H1 (cell line): ENCODE data around the gene XAB2. TPM values are rescaled to one million over a fixed set of nuclear protein-coding genes. Genes with fewer than 3 reads are reported as not detected.

Experiments
- CTCF ChIA-PET: fragments of 300-600 bp; sonication (Branson Sonifier 250); formaldehyde crosslinking; loops from one replicate; lab custom pipeline; 2021; ENCODE audit not compliant: partially characterized antibody; lab: Charles Lee
- POLR2A ChIA-PET: fragments of 300-600 bp; sonication (Branson Sonifier 250); formaldehyde crosslinking; loops from one replicate; lab custom pipeline; 2021; ENCODE audit warnings: inconsistent platforms; ENCODE audit not compliant: partially characterized antibody; lab: Charles Lee
- DNase-seq, 2 experiments: peaks; one replicate each; pipeline versions ENCODE4 v3.0.0 to v3.0.0-alpha.2; 2010 to 2022; ENCODE audit warnings: low spot score in 2 of 2, low read depth in 1 of 2, mixed read lengths in 1 of 2
- FAIRE-seq: peaks from 2 replicates; lab custom pipeline; 2011; peaks lifted over from hg19 to GRCh38; lab: Jason Lieb, UNC
- H2AFZ ChIP-seq: 2 replicates; pipeline ENCODE4 v1.8.1; 2012; ENCODE audit warnings: low read length, inconsistent platforms
- H2AK5ac ChIP-seq: 2 replicates; pipeline ENCODE4 v1.6.1; 2013; ENCODE audit warnings: low read depth, low read length
- H2BK120ac ChIP-seq: replicated peaks from 2 replicates; pipeline ENCODE3; 2013; ENCODE audit warnings: low read depth, low read length, inconsistent platforms
- H2BK12ac ChIP-seq: 2 replicates; pipeline ENCODE4 v1.6.1; 2013; ENCODE audit warnings: low read depth, low read length
- H2BK15ac ChIP-seq: 2 replicates; pipeline ENCODE4 v1.6.1; 2013; ENCODE audit warnings: low read length
- H2BK20ac ChIP-seq: 2 replicates; pipeline ENCODE4 v1.6.1; 2013; ENCODE audit warnings: low read length
- H2BK5ac ChIP-seq: 2 replicates; pipeline ENCODE4 v1.6.1; 2013; ENCODE audit warnings: low read depth, low read length
- H3K14ac ChIP-seq: 2 replicates; pipeline ENCODE4 v1.6.1; 2013; ENCODE audit warnings: inconsistent platforms; ENCODE audit not compliant: insufficient read length
- H3K18ac ChIP-seq: 2 replicates; pipeline ENCODE4 v1.6.1; 2013; ENCODE audit warnings: low read length; ENCODE audit errors: extremely low read depth
- H3K23ac ChIP-seq: 2 replicates; pipeline ENCODE4 v1.6.1; 2013; ENCODE audit warnings: inconsistent platforms; ENCODE audit not compliant: insufficient read length
- H3K23me2 ChIP-seq: 2 replicates; pipeline ENCODE4 v1.6.1; 2013; ENCODE audit warnings: low read depth, low read length
- H3K27ac ChIP-seq: 2 replicates; pipeline ENCODE4 v1.6.1; 2011; ENCODE audit warnings: low read depth, low read length, inconsistent platforms
- H3K27me3 ChIP-seq, 4 experiments: replicated peaks in 1 of 4; 1 replicate in 1 of 4; 2 replicates in 3 of 4; pipeline versions ENCODE4 v1.6.1 to v1.8.1; 2011 to 2013; ENCODE audit warnings: low read length in 3 of 4, mild to moderate bottlenecking in 3 of 4, inconsistent platforms in 2 of 4, mixed read lengths in 2 of 4, moderate library complexity in 1 of 4; ENCODE audit not compliant: control insufficient read depth in 3 of 4, insufficient read depth in 3 of 4; ENCODE audit errors: extremely low read depth in 1 of 4
- H3K36me3 ChIP-seq, 4 experiments: 2 replicates each; pipeline versions ENCODE4 v1.6.1 to v1.8.1; 2011 to 2013; ENCODE audit warnings: mild to moderate bottlenecking in 4 of 4, low read length in 3 of 4, moderate library complexity in 2 of 4, control low read depth in 1 of 4, inconsistent platforms in 1 of 4; ENCODE audit not compliant: insufficient read depth in 4 of 4, control insufficient read depth in 2 of 4
- H3K4ac ChIP-seq: replicated peaks from 2 replicates; pipeline ENCODE3; 2013; ENCODE audit warnings: low read length, low read depth, mixed read lengths, inconsistent platforms; ENCODE audit not compliant: insufficient read length
- H3K4me1 ChIP-seq, 4 experiments: replicated peaks in 1 of 4; 1 replicate in 1 of 4; 2 replicates in 3 of 4; pipeline versions ENCODE4 v1.6.1 to v1.8.1; 2011 to 2013; ENCODE audit warnings: low read length in 3 of 4, inconsistent platforms in 2 of 4, mixed read lengths in 1 of 4; ENCODE audit not compliant: insufficient read depth in 4 of 4, control insufficient read depth in 3 of 4
- H3K4me2 ChIP-seq, 2 experiments: 2 replicates each; pipeline versions ENCODE4 v1.6.1 to v1.8.1; 2011 to 2013; ENCODE audit warnings: low read depth in 2 of 2, low read length in 2 of 2, control low read depth in 1 of 2, inconsistent platforms in 1 of 2, mild to moderate bottlenecking in 1 of 2; ENCODE audit not compliant: insufficient read depth in 1 of 2
- H3K4me3 ChIP-seq, 4 experiments: fragments of 200-600, 300-600 bp in 1 of 4; sonication (generic), shearing (Covaris generic), sonication (Bioruptor Twin) in 1 of 4; 2 replicates each; pipeline versions ENCODE4 v1.5.1 to v1.8.1; 2011 to 2016; ENCODE audit warnings: low read length in 4 of 4, low read depth in 3 of 4, control low read depth in 2 of 4, inconsistent platforms in 2 of 4, mild to moderate bottlenecking in 2 of 4, mixed read lengths in 1 of 4, moderate library complexity in 1 of 4; ENCODE audit not compliant: insufficient read depth in 2 of 4; ENCODE audit errors: extremely low read depth in 1 of 4
- H3K56ac ChIP-seq: replicated peaks from 2 replicates; pipeline ENCODE3; 2013; ENCODE audit warnings: low read depth, mild to moderate bottlenecking, mixed read lengths, low read length, inconsistent platforms; ENCODE audit not compliant: insufficient read length
- H3K79me1 ChIP-seq: 2 replicates; pipeline ENCODE4 v1.6.1; 2013; ENCODE audit warnings: low read depth, low read length, control low read depth
- H3K79me2 ChIP-seq, 2 experiments: 2 replicates each; pipeline versions ENCODE4 v1.6.1 to v1.8.1; 2012 to 2013; ENCODE audit warnings: low read length in 2 of 2, mild to moderate bottlenecking in 2 of 2, inconsistent platforms in 1 of 2; ENCODE audit not compliant: insufficient read depth in 2 of 2, control insufficient read depth in 1 of 2
- H3K9ac ChIP-seq, 4 experiments: replicated peaks in 1 of 4; 1 replicate in 1 of 4; 2 replicates in 3 of 4; pipeline versions ENCODE4 v1.6.1 to v1.8.1; 2011 to 2013; ENCODE audit warnings: low read depth in 3 of 4, low read length in 3 of 4, control low read depth in 2 of 4, mild to moderate bottlenecking in 2 of 4, moderate library complexity in 2 of 4, inconsistent platforms in 1 of 4; ENCODE audit errors: extremely low read depth in 1 of 4
- H3K9me3 ChIP-seq, 2 experiments: 2 replicates each; pipeline versions ENCODE4 v1.6.1 to v1.8.1; 2012 to 2013; ENCODE audit warnings: mild to moderate bottlenecking in 2 of 2, moderate library complexity in 2 of 2, control low read depth in 1 of 2, inconsistent platforms in 1 of 2, low read depth in 1 of 2, low read length in 1 of 2, mixed read lengths in 1 of 2; ENCODE audit not compliant: insufficient read depth in 2 of 2
- H4K20me1 ChIP-seq, 2 experiments: replicated peaks in 1 of 2; 2 replicates each; pipeline versions ENCODE3 to v1.8.1; 2011 to 2013; ENCODE audit warnings: inconsistent platforms in 2 of 2, low read length in 2 of 2, mild to moderate bottlenecking in 1 of 2; ENCODE audit not compliant: insufficient read depth in 2 of 2, control insufficient read depth in 1 of 2
- H4K5ac ChIP-seq: 2 replicates; pipeline ENCODE4 v1.6.1; 2013; ENCODE audit warnings: low read length, low read depth, mixed read lengths, inconsistent platforms; ENCODE audit not compliant: insufficient read length
- H4K8ac ChIP-seq: 2 replicates; pipeline ENCODE4 v1.8.0; 2013; ENCODE audit warnings: mild to moderate bottlenecking, moderate library complexity, low read length, inconsistent platforms; ENCODE audit not compliant: insufficient read depth; ENCODE audit errors: extremely low read depth
- H4K91ac ChIP-seq: replicated peaks from 2 replicates; pipeline ENCODE3; 2013; ENCODE audit warnings: low read length, mixed read lengths, inconsistent platforms; ENCODE audit not compliant: insufficient read length
- BRCA1 ChIP-seq: IDR thresholded peaks from 2 replicates; pipeline ENCODE4 v1.6.1; 2012; ENCODE audit warnings: low read depth, low read length, improper control_type of control experiment
- GABPA ChIP-seq: IDR thresholded peaks from 2 replicates; pipeline ENCODE4 v1.6.1; 2011; ENCODE audit warnings: mild to moderate bottlenecking, low read length, moderate library complexity, borderline replicate concordance; ENCODE audit not compliant: insufficient read depth
- SAP30 ChIP-seq: fragments of 300-600 bp; sonication (generic); IDR thresholded peaks from 2 replicates; pipeline ENCODE4 v1.7.1; 2012; ENCODE audit warnings: low read length, moderate library complexity, mild to moderate bottlenecking, inconsistent platforms; ENCODE audit not compliant: insufficient read depth, insufficient replicate concordance
- WGBS, 2 experiments: shearing (Covaris generic) in 1 of 2; methylation state at CpG; one replicate each; pipeline versions ENCODE4 v1.1.6 to v1.1.7; 2013 to 2015; ENCODE audit warnings: low lambda C conversion rate in 2 of 2, mixed read lengths in 2 of 2, inconsistent platforms in 1 of 2, low coverage in 1 of 2, missing lambda C conversion rate in 1 of 2; ENCODE audit not compliant: insufficient replicate concordance in 2 of 2, insufficient coverage in 1 of 2, insufficient read length in 1 of 2; ENCODE audit errors: extremely low coverage in 1 of 2, missing lambda C conversion rate in 1 of 2; 5-methylcytosine and 5-hydroxymethylcytosine counted together
- polyA plus RNA-seq, 7 experiments: library from polyadenylated mRNA; depleted of rRNA in 3 of 7; stranded (reverse) in 5 of 7; unstranded in 2 of 7; fragments of >200 nt in 5 of 7; fragments of 200-250 nt in 2 of 7; gene quantifications; 1 replicate in 5 of 7; 2 replicates in 1 of 7; 4 replicates in 1 of 7; pipeline versions ENCODE4 v1.2.1 to v1.2.3, GENCODE V29; 2011 to 2013; ENCODE audit warnings: missing spikeins in 2 of 7, mixed read lengths in 2 of 7
- total RNA-seq: library from RNA; stranded (reverse); fragmentation: NEBNext Ultra II Directional; extraction: Animal tissue kit (Norgen Biotek cat#: 25700); gene quantifications from 2 replicates; pipeline ENCODE4 v1.2.1, GENCODE V29; 2021
- TF ChIP-seq, protein P1 (sequence below): IDR thresholded peaks from 2 replicates; pipeline ENCODE4 v1.6.1; 2012; ENCODE audit warnings: low read length, inconsistent platforms

The XAB2 gene
- total and polyA plus RNA-seq, 2 of the 8 experiments (the other 6 are each of a cell fraction or from before 2014, with no cell fraction given) = 48.2 to 49.4 TPM

DNA sequence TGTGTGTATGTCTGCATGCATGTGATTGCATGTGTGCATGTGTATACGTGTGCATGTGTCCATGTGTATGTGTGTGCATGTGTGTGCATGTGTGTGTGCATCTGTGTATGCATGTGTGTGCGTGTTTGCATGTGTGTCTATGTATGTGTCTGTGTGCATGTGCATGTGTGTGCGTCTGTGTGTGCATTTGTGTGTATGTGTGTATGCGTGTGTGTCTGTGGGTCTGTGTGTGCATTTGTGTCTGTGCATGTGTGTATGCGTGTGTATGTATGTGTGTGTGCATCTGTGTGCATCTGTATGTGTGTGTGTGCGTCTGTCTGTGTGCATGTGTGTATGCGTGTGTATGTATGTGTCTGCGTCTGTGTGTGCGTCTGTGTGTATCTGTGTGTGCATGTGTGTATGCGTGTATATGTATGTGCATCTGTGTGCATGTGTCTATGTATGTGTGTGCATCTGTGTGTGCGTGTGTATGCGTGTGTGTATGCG is 10.6 kb upstream of the XAB2 start:
- DNase-seq (no peak), FAIRE-seq (no peak)
- Histone ChIP-seq H3K79me1 (no peaks in the 10 kb centered on the region; the same call in 1 of the 2 replicates), H2AK5ac (peak overlapping the region; percentile 77), H3K4me2 (no peak overlapping the region), H4K91ac (peak overlapping the region; percentile 65), H3K79me2 (peaks cover 0 to 3% of the 10 kb centered on the region in 2 experiments; a peak in 1 of 4 replicates), H3K27me3 (peaks cover 3 to 17% (median 14%) of the 10 kb centered on the region in 4 experiments), H3K14ac (no peak overlapping the region), H3K4me1 (peaks cover 0 to 10% (median under 1%) of the 10 kb centered on the region in 4 experiments; a peak in 3 of 7 replicates), H4K20me1 (peaks cover 0 to 15% of the 10 kb centered on the region in 2 experiments), H3K4ac (peak overlapping the region; percentile 69), H2BK20ac (no peak overlapping the region), H4K8ac (no peak overlapping the region), H4K5ac (no peak overlapping the region), H3K18ac (no peak overlapping the region), H3K23ac (no peak overlapping the region), H2BK5ac (no peak overlapping the region), H3K4me3 (no peak overlapping the region), H2AFZ (no peak overlapping the region), H3K36me3 (peaks cover 0 to 6% (median 0%) of the 10 kb centered on the region in 4 experiments; a peak in 2 of 8 replicates), H3K9me3 (no peaks in the 10 kb centered on the region; a peak in 1 of 4 replicates), H2BK15ac (no peak overlapping the region; the same call in 1 of the 2 replicates), H3K27ac (no peak overlapping the region), H3K56ac (no peak overlapping the region), H3K23me2 (peaks cover 5% of the 10 kb centered on the region; the same call in 1 of the 2 replicates), H3K9ac (no peak overlapping the region), H2BK120ac (no peak overlapping the region), H2BK12ac (peak overlapping the region; percentile 19; the same call in 1 of the 2 replicates)
- TF ChIP-seq BRCA1 (no peak), GABPA (no peak), SAP30 (no peak)
- TF ChIP-seq, protein P1, sequence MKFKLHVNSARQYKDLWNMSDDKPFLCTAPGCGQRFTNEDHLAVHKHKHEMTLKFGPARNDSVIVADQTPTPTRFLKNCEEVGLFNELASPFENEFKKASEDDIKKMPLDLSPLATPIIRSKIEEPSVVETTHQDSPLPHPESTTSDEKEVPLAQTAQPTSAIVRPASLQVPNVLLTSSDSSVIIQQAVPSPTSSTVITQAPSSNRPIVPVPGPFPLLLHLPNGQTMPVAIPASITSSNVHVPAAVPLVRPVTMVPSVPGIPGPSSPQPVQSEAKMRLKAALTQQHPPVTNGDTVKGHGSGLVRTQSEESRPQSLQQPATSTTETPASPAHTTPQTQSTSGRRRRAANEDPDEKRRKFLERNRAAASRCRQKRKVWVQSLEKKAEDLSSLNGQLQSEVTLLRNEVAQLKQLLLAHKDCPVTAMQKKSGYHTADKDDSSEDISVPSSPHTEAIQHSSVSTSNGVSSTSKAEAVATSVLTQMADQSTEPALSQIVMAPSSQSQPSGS = no peak
- WGBS, 2 experiments = 90% methylated on average over 13 of the region's 13 CpGs; no CpG with 5 or more reads in 1 of the 2 experiments
- POLR2A ChIA-PET = interaction anchor here (1.2 kb wide), 1 partner anchor 14 kb away, joined by 4 read pairs; no protein-coding TSS in a partner anchor
- CTCF ChIA-PET = no interaction called here
